H1 (cell line): Measurements from ENCODE around the gene GNB5.

Experiments
- ASH2L ChIP-seq: fragments of 200-600, 300-600 bp; sonication (generic); IDR thresholded peaks from one replicate; pipeline ENCODE4 v1.7.1; 2017; ENCODE audit warnings: low read length
- EP300 ChIP-seq, 2 experiments: IDR thresholded peaks; 1 replicate in 1 of 2; 2 replicates in 1 of 2; pipeline ENCODE4 v1.6.1; 2011 to 2012; ENCODE audit warnings: low read depth in 2 of 2, low read length in 2 of 2, mild to moderate bottlenecking in 2 of 2, borderline replicate concordance in 1 of 2, inconsistent platforms in 1 of 2, moderate library complexity in 1 of 2
- POLR2AphosphoS5 ChIP-seq: IDR thresholded peaks from 2 replicates; pipeline ENCODE4 v1.6.1; 2011; ENCODE audit warnings: low read depth, low read length
- SUZ12 ChIP-seq: fragments of 200-600 bp; sonication (generic); IDR thresholded peaks from 2 replicates; pipeline ENCODE4 v1.6.1; 2012; ENCODE audit warnings: mild to moderate bottlenecking, inconsistent platforms, low read length, moderate library complexity, mixed read lengths
- TBP ChIP-seq: IDR thresholded peaks from 2 replicates; pipeline ENCODE4 v1.6.1; 2011; ENCODE audit warnings: low read depth, low read length, improper control_type of control experiment
- TCF12 ChIP-seq: IDR thresholded peaks from 2 replicates; pipeline ENCODE4 v1.6.1; 2011; ENCODE audit warnings: low read depth, mild to moderate bottlenecking, low read length
- ZNF274 ChIP-seq: IDR thresholded peaks from 2 replicates; pipeline ENCODE4 v1.7.0; 2012; ENCODE audit warnings: low read length, borderline replicate concordance; ENCODE audit errors: extremely low read depth
- TF ChIP-seq, protein P1 (sequence below), 3 experiments: IDR thresholded peaks; 1 replicate in 2 of 3; 2 replicates in 1 of 3; pipeline versions ENCODE4 v1.5.1 to v1.6.1; 2011; ENCODE audit warnings: low read length in 3 of 3, mild to moderate bottlenecking in 3 of 3, inconsistent platforms in 2 of 3, low read depth in 1 of 3, moderate library complexity in 1 of 3; ENCODE audit not compliant: insufficient read depth in 1 of 3; ENCODE audit errors: control extremely low read depth in 1 of 3

DNA sequence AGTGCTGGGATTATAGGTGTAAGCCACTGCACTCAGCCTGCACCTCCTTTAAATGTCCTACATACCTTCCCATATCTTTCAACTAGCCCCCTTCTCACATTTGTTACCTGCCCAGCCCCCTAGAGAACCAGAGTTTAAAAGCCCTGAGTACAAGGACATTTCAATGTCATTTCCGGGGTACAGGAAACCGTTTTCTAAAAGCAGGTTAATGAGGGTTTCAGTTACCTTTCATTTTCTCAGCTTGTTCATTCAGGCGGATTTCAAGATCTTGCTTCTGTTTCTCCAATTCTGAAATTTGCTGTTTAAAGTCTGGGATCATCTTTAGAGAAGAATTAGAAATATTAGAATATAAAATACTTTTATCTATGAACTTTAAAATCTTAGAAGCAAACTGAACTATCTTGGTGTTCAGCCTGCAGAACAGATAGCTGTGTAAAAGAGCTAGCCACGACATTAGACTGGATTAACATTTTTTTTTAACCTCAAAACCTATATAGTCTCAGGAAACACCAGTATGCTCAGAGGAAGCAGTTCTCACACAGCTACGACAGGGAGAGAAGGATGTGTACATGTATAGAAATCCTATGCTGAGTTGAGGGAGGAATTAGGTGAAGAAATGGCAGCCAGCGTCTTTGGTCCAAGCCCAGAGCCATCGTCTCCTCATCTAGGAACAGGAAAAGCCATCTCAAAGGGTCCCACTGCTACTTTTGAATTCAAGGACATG lies 29.9 kb upstream of the GNB5 start:
- TF ChIP-seq, protein P1, sequence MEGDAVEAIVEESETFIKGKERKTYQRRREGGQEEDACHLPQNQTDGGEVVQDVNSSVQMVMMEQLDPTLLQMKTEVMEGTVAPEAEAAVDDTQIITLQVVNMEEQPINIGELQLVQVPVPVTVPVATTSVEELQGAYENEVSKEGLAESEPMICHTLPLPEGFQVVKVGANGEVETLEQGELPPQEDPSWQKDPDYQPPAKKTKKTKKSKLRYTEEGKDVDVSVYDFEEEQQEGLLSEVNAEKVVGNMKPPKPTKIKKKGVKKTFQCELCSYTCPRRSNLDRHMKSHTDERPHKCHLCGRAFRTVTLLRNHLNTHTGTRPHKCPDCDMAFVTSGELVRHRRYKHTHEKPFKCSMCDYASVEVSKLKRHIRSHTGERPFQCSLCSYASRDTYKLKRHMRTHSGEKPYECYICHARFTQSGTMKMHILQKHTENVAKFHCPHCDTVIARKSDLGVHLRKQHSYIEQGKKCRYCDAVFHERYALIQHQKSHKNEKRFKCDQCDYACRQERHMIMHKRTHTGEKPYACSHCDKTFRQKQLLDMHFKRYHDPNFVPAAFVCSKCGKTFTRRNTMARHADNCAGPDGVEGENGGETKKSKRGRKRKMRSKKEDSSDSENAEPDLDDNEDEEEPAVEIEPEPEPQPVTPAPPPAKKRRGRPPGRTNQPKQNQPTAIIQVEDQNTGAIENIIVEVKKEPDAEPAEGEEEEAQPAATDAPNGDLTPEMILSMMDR (IDR thresholded peaks at IDR 0.05; ENCODE audit: control extremely low read depth in 1 of 3, insufficient read depth in 1 of 3, low read depth in 1 of 3, low read length in 3 of 3): no peak
- no peak for TF ChIP-seq TCF12
- TF ChIP-seq SUZ12: no peak
- TF ChIP-seq POLR2AphosphoS5: no peak
- no peak for TF ChIP-seq ZNF274
- no peak for TF ChIP-seq EP300 (IDR thresholded peaks at IDR 0.05; ENCODE audit: borderline replicate concordance in 1 of 2, low read depth in 2 of 2, low read length in 2 of 2)
- no peak for TF ChIP-seq TBP
- no peak for TF ChIP-seq ASH2L
